Measurements from ENCODE around the gene TAF7. TPM values are rescaled to one million over a fixed set of nuclear protein-coding genes. Genes with fewer than 3 reads are reported as not detected.

TAF7 gene
- total RNA-seq (85.9 TPM), polyA plus RNA-seq (100 TPM)

- H3K36me3 ChIP-seq (ENCODE audit: insufficient read depth) = peaks cover 2% of the 10 kb centered on the region
- H3K4me3 ChIP-seq (ENCODE audit: low read depth, low read length) = peak within 1 kb of the TSS; percentile 73
- peak; percentile 89 for DNase-seq (ENCODE audit: extremely low spot score)
- peak within 1 kb of the TSS; percentile 90 for H3K27ac ChIP-seq (ENCODE audit: low read depth)
- no peaks in the 10 kb centered on the region for H3K4me1 ChIP-seq (ENCODE audit: insufficient read depth)
- WGBS = 1% methylated on average over 67 of the region's 67 CpGs
Measured at GRCh38 chr5:141320225-141321169, at the start of gene TAF7. TAF7 (minus strand) TSS chr5:141320784; CDS start chr5:141320044, 740 bp downstream.

- DNase-seq (ENCODE audit: extremely low spot score) = no peak
- Histone ChIP-seq H3K4me3 (ENCODE audit: low read depth, low read length) (no peak overlapping the region), H3K36me3 (ENCODE audit: insufficient read depth) (no peaks in the 10 kb centered on the region), H3K4me1 (ENCODE audit: insufficient read depth) (no peaks in the 10 kb centered on the region), H3K27ac (ENCODE audit: low read depth) (no peak overlapping the region)
- 35% methylated on average over 46 of the region's 46 CpGs for WGBS
Measured at GRCh38 chr5:141366016-141366896, 45.7 kb upstream of the TAF7 start.

GRCh38 chr5:141363952-141364660 lies 43.5 kb upstream of the TAF7 start, which contains the start of gene PCDHGA5:
PCDHGA5 (plus strand) TSS chr5:141364162; CDS start chr5:141364331, 169 bp downstream.
- H3K36me3 ChIP-seq (ENCODE audit: insufficient read depth) = no peaks in the 10 kb centered on the region
- 15% methylated on average over 34 of the region's 34 CpGs for WGBS
- no peak for DNase-seq (ENCODE audit: extremely low spot score)
- no peak within 1 kb of the TSS for H3K27ac ChIP-seq (ENCODE audit: low read depth)
- no peaks in the 10 kb centered on the region for H3K4me1 ChIP-seq (ENCODE audit: insufficient read depth)
- peak within 1 kb of the TSS; percentile 2 for H3K4me3 ChIP-seq (ENCODE audit: low read depth, low read length)

- Histone ChIP-seq H3K27ac (ENCODE audit: low read depth) (no peak overlapping the region), H3K4me3 (ENCODE audit: low read depth, low read length) (no peak overlapping the region), H3K36me3 (ENCODE audit: insufficient read depth) (no peaks in the 10 kb centered on the region), H3K4me1 (ENCODE audit: insufficient read depth) (no peaks in the 10 kb centered on the region)
- DNase-seq (ENCODE audit: extremely low spot score) = no peak
Measured at GRCh38 chr5:141362719-141363118, 42.1 kb upstream of the TAF7 start.

GRCh38 chr5:141360685-141361084 lies 40.1 kb upstream of the TAF7 start:
- 32% methylated on average over 15 of the region's 15 CpGs for WGBS
- Histone ChIP-seq H3K27ac (ENCODE audit: low read depth) (no peak overlapping the region), H3K4me3 (ENCODE audit: low read depth, low read length) (no peak overlapping the region), H3K4me1 (ENCODE audit: insufficient read depth) (no peaks in the 10 kb centered on the region), H3K36me3 (ENCODE audit: insufficient read depth) (no peaks in the 10 kb centered on the region)
- no peak for DNase-seq (ENCODE audit: extremely low spot score)

GRCh38 chr5:141359790-141360426 lies 39.3 kb upstream of the TAF7 start, which contains the start of gene PCDHGB2:
PCDHGB2 (plus strand) TSS chr5:141359994; CDS start chr5:141360136, 142 bp downstream.
- Histone ChIP-seq H3K4me1 (ENCODE audit: insufficient read depth) (no peaks in the 10 kb centered on the region), H3K4me3 (ENCODE audit: low read depth, low read length) (peak within 1 kb of the TSS; percentile 1), H3K36me3 (ENCODE audit: insufficient read depth) (no peaks in the 10 kb centered on the region), H3K27ac (ENCODE audit: low read depth) (no peak within 1 kb of the TSS)
- 19% methylated on average over 24 of the region's 24 CpGs for WGBS
- DNase-seq (ENCODE audit: extremely low spot score) = no peak

- no peaks in the 10 kb centered on the region for H3K36me3 ChIP-seq (ENCODE audit: insufficient read depth)
- no peak overlapping the region for H3K27ac ChIP-seq (ENCODE audit: low read depth)
- no peak overlapping the region for H3K4me3 ChIP-seq (ENCODE audit: low read depth, low read length)
- WGBS = 49% methylated on average over 19 of the region's 19 CpGs
- no peaks in the 10 kb centered on the region for H3K4me1 ChIP-seq (ENCODE audit: insufficient read depth)
- no peak for DNase-seq (ENCODE audit: extremely low spot score)
Measured at GRCh38 chr5:141356950-141357349, 36.4 kb upstream of the TAF7 start.

GRCh38 chr5:141356133-141356532 lies 35.5 kb upstream of the TAF7 start:
- Histone ChIP-seq H3K27ac (ENCODE audit: low read depth) (no peak overlapping the region), H3K4me3 (ENCODE audit: low read depth, low read length) (no peak overlapping the region), H3K36me3 (ENCODE audit: insufficient read depth) (no peaks in the 10 kb centered on the region), H3K4me1 (ENCODE audit: insufficient read depth) (no peaks in the 10 kb centered on the region)
- DNase-seq (ENCODE audit: extremely low spot score) = no peak
- 75% methylated on average over 5 of the region's 5 CpGs for WGBS

GRCh38 chr5:141355641-141356040 lies 35.1 kb upstream of the TAF7 start:
- H3K4me3 ChIP-seq (ENCODE audit: low read depth, low read length) = no peak overlapping the region
- 49% methylated on average over 24 of the region's 24 CpGs for WGBS

GRCh38 chr5:141354900-141355469 lies 34.4 kb upstream of the TAF7 start, which contains the start of gene PCDHGA4:
PCDHGA4 (plus strand) TSS chr5:141355021; CDS start chr5:141355108, 87 bp downstream.
- 14% methylated on average over 29 of the region's 29 CpGs for WGBS
- no peak within 1 kb of the TSS for H3K27ac ChIP-seq (ENCODE audit: low read depth)
- peak within 1 kb of the TSS; percentile 10 for H3K4me3 ChIP-seq (ENCODE audit: low read depth, low read length)
- H3K4me1 ChIP-seq (ENCODE audit: insufficient read depth) = no peaks in the 10 kb centered on the region
- no peaks in the 10 kb centered on the region for H3K36me3 ChIP-seq (ENCODE audit: insufficient read depth)
- DNase-seq (ENCODE audit: extremely low spot score) = no peak

More at GRCh38 chr5:141355641-141356040, 35.1 kb upstream of the TAF7 start:
- DNase-seq (ENCODE audit: extremely low spot score) = no peak
- Histone ChIP-seq H3K27ac (ENCODE audit: low read depth) (no peak overlapping the region), H3K4me1 (ENCODE audit: insufficient read depth) (no peaks in the 10 kb centered on the region), H3K36me3 (ENCODE audit: insufficient read depth) (no peaks in the 10 kb centered on the region)

- H3K4me3 ChIP-seq (ENCODE audit: low read depth, low read length) = no peak overlapping the region
- no peak for DNase-seq (ENCODE audit: extremely low spot score)
- no peaks in the 10 kb centered on the region for H3K4me1 ChIP-seq (ENCODE audit: insufficient read depth)
- WGBS = 33% methylated on average over 32 of the region's 36 CpGs
- H3K27ac ChIP-seq (ENCODE audit: low read depth) = no peak overlapping the region
- no peaks in the 10 kb centered on the region for H3K36me3 ChIP-seq (ENCODE audit: insufficient read depth)
Measured at GRCh38 chr5:141351591-141351990, 31.0 kb upstream of the TAF7 start.

- H3K4me3 ChIP-seq (ENCODE audit: low read depth, low read length) = no peak within 1 kb of the TSS
- no peaks in the 10 kb centered on the region for H3K36me3 ChIP-seq (ENCODE audit: insufficient read depth)
- no peaks in the 10 kb centered on the region for H3K4me1 ChIP-seq (ENCODE audit: insufficient read depth)
- WGBS = 26% methylated on average over 29 of the region's 29 CpGs
- H3K27ac ChIP-seq (ENCODE audit: low read depth) = no peak within 1 kb of the TSS
- no peak for DNase-seq (ENCODE audit: extremely low spot score)
Measured at GRCh38 chr5:141349917-141350619, 29.5 kb upstream of the TAF7 start, which contains the start of gene PCDHGB1. PCDHGB1 (plus strand) TSS chr5:141350099; CDS start chr5:141350261, 162 bp downstream.
